Daoy (cell line): ENCODE measurements around the gene SGPP2. TPM values are rescaled to one million over a fixed set of nuclear protein-coding genes. Genes with fewer than 3 reads are reported as not detected.
"Not testable (repeated sequence)": the region's sequence is repeated elsewhere in the genome, so short reads cannot be mapped to it uniquely, and the experiment has no call there.

ENCODE experiments used
- DNase-seq: peaks from one replicate; pipeline ENCODE4 v3.0.0-alpha.2; 2015; ENCODE audit warnings: low read depth
- total RNA-seq: library from RNA; depleted of rRNA; stranded (reverse); fragments of >200 nt; shearing (Covaris generic); gene quantifications from 2 replicates; pipeline ENCODE4 v1.2.3, GENCODE V29; 2014; rRNA removed

SGPP2 gene
- total RNA-seq, 1 experiment from 2014 or later, result 0.74 TPM

DNA sequence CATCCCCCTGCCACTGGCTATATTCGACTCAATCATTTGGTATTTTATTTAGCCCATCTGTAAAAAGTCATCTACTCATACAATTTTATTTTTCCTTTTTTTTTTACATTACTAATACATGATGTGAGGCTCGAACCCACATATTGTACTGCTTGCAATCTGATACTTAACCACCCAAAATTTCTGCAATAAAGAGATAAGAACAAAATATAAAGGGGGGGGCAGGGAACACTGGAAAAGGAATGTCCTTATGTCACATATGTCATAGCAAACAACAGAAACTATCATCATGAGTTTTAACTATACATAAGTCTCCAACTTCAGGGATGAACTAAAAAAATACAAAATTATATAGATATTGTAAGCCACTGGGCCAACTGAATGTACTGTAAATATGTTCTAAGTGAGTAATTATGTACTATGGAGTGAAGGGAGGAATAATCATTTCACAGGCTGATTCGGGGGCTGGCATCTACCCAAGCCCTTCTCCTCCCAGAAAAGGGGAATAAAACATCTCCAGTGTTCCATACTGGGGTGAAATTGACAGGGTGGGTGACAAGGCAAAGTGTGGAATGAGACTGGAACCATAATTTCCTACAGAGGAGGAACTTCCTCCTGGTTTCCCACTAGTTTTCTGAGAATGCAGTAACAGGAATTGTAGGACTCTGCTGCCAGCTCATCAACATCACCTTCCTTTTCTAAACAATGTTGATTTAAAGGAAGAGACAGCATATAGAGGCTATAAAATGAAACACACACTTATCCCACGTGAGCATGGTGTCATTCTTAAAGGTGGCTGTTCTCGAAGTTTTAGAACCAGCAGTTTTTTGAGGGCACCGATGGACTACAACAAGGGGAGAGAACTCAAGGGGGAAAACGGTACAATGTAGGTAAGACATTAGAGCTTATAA, 152.1 kb downstream of the SGPP2 start:
- no peak for DNase-seq

DNA sequence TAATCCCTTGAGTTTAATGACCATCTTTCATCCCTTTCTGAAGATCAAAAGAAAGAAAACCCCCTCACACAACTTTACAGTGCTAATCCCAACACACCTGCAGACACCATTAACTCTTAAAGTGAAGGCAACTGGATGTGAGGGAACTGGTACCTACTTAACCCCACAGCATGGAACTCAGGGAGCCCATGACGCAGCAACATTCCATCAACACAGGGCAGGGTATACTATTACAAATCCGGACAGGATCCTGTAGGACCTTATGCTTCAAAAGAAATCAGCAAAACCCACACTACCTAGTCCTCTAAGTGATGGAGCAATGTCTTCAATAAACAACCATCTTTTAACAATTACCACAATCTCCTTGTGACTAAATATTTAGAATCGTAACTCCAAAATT, 153.0 kb downstream of the SGPP2 start:
- no peak for DNase-seq

DNA sequence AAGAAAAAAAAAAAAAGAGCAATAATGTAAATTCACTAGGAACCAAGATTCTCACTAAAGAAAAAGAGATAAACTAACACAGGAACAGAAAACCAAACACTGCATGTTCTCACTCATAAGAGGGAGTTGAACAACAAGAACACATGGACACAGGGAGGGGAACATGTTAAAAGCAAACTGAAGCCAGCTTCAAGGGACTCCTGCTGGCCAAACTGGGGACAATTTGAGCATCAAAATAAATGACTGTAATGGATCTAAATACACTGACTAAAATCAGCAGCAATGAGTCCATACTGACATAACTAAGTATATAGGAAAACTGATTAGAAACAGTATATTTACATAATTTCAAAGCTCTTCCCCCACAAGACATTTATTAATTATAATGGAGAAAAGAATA, 158.6 kb downstream of the SGPP2 start:
- no peak for DNase-seq

DNA sequence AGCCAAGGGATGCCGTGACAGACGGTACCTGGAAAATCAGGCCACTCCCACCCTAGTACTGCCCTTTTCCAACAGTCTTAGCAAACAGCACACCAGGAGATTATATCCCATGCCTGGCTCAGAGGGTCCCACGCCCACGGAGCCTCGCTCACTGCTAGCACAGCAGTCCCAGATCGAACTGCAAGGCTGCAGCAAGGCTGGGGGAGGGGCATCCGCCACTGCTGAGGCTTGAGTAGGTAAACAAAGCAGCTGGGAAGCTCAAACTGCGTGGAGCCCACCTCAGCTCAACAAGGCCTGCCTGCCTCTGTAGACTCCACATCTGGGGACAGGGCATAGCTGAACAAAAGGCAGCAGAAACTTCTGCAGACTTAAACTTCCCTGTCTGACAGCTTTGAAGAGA, 160.2 kb downstream of the SGPP2 start:
- not testable (repeated sequence) for DNase-seq

DNA sequence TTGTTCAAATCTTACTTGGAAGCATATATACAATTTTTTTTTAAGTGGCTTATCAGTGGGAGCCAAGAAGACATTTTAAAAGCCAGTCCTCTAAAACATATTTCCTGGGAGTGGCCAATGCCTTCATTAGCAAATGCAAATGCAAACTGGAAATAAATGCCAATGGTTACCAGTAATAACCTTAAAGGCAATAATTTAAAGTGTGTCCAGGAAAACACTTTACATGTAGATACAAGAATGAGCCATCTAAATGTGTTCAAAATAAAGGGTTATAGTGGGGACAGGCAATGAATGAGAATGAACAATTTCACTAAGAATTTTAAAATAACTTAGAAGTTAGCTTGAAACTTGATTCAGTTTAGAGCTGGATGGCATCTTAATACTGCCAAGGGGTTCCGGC, 167.3 kb downstream of the SGPP2 start:
- no peak for DNase-seq

DNA sequence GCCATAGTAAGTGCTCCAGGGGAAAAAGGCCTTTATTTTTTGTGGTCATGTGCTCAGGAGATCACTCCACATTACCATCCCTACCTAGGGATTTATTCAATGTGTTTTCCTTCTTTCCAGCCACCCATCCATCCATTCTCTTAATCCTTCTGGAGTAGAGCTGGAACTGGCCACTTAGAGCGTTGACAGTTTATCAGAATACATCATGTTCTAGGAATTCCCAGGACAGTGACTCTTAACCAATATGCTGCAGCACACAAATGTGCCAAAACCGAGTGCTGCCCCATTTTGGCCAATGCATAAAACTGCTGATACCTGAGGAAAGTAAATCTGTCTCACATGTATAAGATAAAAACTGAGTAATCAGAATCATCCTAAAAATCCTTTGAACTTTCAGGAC, 167.8 kb downstream of the SGPP2 start:
- DNase-seq, result no peak

DNA sequence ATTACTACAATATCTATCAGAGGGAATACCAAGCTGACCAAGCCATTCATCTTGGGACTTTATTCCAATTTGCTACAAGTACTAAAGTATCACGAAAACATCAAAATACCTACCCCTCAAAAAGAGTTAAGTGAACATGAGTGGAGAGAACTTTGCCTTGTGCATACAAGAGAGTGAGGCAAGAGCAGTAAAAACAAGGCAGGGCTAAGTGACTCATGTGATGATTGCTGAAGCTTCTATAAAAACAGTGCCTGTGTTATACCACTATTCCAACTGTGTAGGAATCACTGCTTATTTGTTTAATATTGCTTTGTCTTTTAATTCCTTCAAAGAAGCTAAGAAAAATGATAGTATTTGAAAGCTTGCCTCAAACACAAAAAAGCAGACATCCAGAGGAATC, 170.3 kb downstream of the SGPP2 start:
- DNase-seq, result no peak

DNA sequence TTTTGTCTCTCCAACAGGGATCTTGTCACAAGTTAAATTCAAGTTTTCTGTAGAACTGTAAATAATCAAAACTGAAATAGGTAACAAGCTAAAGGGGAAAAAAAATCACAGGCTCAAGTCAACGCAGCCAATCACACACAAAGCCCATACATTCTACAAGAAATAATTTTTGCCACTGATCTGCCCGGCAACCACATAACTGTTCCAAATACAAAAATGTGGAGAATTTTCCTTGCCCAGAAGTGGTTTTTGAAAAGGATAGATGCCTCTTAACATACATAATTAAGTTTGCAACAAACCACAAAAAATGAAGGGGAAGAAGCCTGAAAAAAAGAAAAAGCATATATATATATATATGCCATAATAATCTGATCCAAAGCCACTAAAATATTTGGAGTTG, 171.2 kb downstream of the SGPP2 start:
- no peak for DNase-seq

DNA sequence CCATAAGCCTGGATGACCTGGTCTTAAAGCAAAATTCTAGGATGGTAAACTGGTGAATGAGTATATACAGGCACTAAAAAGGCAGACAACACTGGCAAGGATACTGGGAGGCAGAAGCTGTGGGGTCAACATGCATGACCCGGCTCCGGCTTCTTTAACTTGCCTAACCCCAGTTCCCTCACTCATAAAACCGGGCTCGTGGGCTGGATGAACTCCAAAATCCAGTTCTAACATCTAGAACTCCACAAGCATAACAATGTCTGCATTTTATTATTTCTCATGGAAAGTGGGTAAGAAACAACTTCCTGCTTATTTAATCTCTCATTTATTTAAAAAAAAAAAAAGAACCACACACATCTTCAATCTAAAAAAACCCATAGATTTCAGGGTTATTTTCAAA, 174.3 kb downstream of the SGPP2 start:
- no peak for DNase-seq

DNA sequence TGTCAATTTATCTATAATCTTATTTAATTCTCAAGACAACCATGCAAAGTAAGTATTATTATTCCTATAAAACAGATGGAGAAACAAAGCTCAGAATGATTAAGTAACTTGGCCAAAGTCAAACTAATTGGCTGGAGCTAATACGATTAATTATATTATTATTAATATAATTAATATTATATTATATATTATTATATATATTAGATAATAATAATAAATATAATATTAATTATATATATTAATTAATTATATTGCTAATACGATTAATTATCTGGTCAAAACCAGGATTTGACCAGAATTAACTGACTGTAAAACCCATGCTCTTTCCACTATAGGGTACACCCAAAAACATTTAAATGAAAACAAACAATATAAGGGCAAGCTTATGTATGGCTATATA, 179.2 kb downstream of the SGPP2 start:
- DNase-seq, result no peak

DNA sequence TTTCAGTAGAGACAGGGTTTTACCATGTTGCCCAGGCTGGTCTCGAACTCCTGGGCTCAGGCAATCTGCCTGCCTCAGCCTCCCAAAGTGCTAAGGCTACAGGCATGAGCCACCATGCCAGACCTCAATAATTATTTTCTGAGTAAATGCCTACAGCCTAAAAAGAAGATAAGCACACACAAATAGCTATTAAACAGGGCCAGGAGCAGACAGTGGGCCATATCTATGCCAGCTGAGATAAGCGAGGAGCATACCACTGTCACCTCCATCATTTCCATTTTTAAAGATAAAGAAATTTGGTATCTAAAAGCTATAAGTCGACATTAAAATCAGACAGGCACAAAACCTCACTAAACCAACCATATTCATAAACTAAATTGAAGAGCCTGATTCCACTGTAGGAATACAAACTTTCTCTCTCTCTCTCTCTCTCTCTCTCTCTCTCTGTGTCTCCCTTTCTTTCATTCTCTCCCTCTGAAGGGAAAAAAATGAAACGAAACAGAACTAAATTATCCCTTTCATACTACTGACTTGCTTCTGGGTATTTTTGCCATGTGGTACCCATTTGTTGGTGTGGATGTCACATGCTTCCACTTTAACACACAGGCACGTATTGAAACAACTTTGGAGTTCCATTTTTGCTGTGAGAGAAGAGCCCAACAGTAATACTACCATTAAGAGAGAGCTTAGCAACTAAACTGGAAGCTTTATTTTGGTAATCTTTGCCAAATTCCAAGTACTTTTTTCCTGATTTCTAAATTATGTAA, 180.6 kb downstream of the SGPP2 start:
- no peak for DNase-seq

DNA sequence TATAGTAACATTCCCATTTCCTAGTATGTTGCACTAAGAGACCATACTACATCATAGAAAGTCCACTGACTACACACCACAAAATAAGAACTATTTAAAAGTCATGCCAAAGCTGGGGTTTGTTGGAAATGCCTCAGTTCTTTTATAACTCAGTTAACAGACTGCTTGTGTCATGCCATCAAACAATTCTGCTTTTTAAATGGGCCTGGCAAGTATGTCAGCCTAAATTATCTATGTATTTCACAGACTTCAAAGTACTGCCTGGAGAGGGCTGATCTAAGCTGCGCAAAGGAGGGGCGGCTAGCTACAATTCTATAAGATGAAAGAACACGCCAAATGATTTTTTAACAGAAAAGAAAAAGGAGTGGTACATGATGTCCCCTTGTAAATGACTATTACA, 182.0 kb downstream of the SGPP2 start:
- no peak for DNase-seq

DNA sequence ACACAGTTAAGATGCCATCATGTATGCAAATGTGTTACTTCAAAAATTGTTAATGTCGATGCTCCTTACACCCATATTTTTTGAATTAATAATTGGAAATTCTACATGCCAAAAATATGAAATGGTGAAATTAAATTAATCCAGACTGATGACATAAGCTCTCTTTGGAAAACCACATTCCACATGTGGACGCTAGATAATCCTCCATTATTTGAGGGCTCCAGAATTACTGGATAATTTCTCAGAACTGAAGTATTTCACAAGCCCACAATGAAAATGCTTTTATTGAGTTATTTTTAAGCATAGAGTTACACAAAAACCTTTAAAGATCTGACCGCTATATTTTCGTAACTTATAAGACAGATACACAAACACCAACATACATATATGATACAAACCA, 183.7 kb downstream of the SGPP2 start:
- no peak for DNase-seq

DNA sequence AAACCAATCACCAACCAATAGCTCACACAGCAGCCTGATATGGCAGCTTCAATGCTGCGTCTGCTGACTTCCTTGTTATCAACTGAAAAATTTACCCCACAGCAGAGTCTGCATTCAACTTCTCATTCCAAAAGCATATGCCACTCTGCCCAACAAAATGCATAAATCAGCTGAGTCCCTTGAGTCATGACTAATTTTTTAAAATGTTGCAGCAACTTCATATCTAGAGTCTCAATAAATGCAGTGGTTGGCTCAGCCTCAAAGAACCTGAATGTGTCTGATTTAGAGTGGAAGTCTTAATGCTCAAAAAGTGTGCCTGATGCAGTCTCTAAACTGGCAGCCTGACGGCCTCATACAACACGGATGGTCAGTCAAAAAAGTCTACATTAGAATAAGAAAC, 185.0 kb downstream of the SGPP2 start:
- DNase-seq, result no peak

Other genes with a start within 250 kb of the SGPP2 start
- gene PAX3, start 125.5 kb upstream of the SGPP2 start, total RNA-seq, result 7.2 and 15.7 TPM in 2 replicates
- 38.8 and 38.9 TPM in 2 replicates for gene FARSB, start 231.5 kb downstream of the SGPP2 start, total RNA-seq
- not detected in 2 replicates for gene MOGAT1, start 247.1 kb downstream of the SGPP2 start, total RNA-seq